Skeletal muscle cell (primary cell): ENCODE data around the gene CD48.

Source experiments
- DNase-seq: peaks from one replicate; pipeline ENCODE4 v3.0.0-alpha.2; 2010; ENCODE audit warnings: low read depth
- H3K4me3 ChIP-seq: 2 replicates; pipeline ENCODE4 v1.5.1; 2011; ENCODE audit warnings: low read depth, mild to moderate bottlenecking, control low read depth, low read length, moderate library complexity

The CD48 gene

GRCh38 chr1:160640359-160641123, 71.1 kb downstream of the CD48 start:
- no peak for DNase-seq
- H3K4me3 ChIP-seq = no peak overlapping the region

- no peak overlapping the region for H3K4me3 ChIP-seq
- DNase-seq = no peak
These were observed 72.0 kb downstream of the CD48 start for GRCh38 chr1:160639652-160640051.

DNA sequence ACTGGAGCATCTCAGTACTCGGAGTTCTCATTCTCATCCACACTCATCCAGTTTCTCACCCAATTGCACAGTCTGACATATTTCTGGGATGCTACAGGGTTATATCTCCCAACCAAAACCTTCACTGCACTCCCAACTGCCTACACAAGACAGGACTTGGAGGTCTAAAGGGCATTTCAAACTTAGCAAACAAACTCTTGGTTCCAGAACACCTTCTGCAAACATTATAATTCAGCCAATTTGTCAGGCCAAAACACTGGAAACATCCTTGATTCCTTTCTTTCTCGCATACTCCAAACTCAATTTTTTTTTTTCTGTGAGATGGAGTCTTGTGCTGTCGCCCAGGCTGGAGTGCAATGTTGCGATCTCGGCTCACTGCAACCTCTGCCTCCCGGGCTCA, 72.7 kb downstream of the CD48 start:
- no peak overlapping the region for H3K4me3 ChIP-seq
- no peak for DNase-seq

DNA sequence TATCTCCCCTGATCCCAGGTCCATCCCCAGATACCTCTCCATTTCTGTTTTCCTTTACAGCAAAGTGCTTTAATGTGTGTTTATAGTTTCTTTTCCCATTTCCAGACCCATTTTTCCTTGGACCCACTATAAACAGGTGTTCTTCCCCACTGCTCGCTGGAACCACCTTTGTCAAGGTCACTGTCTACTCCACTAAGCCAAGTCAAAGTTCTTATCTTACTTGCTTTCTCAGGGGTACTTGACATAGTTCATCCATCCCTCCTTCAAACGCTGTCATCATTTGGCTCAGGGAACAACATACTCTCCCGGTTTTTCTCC, 73.1 kb downstream of the CD48 start:
- no peak overlapping the region for H3K4me3 ChIP-seq
- no peak for DNase-seq

GRCh38 chr1:160637821-160638539, 73.6 kb downstream of the CD48 start:
- no peak overlapping the region for H3K4me3 ChIP-seq
- no peak for DNase-seq

DNA sequence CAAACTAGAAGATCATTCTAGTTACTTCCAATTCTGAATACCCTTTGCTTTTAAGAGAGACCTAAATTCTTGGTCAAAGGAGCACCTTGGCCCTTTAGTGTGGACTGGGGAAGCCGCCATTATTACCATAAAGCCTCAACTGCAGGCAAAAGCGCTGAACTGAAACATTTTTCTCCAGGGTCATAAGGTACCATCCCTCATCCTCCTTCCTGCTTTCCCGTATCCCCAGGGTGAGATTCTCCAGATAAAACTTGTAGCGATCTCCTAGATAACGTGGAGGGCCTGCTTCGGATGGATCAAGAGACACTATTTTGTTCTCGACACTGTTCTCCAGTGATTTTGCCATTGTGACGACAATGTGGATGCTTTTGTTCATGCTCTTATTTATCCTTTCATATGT, 74.6 kb downstream of the CD48 start:
- no peak for DNase-seq

DNA sequence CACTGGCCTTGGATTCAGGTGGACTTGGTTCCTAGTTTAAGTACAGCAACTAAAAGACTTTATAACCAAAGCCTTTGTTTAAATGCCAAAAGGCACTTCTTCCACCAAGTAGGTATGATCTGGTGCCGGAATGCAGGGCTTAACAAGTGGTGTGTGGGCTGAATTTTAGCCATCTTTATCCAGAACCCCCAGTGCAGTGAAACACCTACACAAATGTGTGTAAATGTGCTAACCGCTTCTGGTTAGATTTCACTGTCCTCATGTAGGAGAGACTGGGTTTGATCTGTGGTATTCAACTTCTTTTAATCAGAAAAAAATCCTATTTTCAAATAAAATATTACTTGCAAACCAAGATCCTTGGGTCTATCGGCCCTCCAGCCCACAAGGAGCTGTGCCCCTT, 75.1 kb downstream of the CD48 start:
- no peak for DNase-seq
- no peak overlapping the region for H3K4me3 ChIP-seq

More for the DNA sequence above, 74.6 kb downstream of the CD48 start:
- H3K4me3 ChIP-seq = no peak overlapping the region

GRCh38 chr1:160636076-160636475, 75.5 kb downstream of the CD48 start:
- DNase-seq = no peak
- H3K4me3 ChIP-seq = no peak overlapping the region

- DNase-seq = no peak
- no peak overlapping the region for H3K4me3 ChIP-seq
These were observed 76.8 kb downstream of the CD48 start for GRCh38 chr1:160634543-160635491.

DNA sequence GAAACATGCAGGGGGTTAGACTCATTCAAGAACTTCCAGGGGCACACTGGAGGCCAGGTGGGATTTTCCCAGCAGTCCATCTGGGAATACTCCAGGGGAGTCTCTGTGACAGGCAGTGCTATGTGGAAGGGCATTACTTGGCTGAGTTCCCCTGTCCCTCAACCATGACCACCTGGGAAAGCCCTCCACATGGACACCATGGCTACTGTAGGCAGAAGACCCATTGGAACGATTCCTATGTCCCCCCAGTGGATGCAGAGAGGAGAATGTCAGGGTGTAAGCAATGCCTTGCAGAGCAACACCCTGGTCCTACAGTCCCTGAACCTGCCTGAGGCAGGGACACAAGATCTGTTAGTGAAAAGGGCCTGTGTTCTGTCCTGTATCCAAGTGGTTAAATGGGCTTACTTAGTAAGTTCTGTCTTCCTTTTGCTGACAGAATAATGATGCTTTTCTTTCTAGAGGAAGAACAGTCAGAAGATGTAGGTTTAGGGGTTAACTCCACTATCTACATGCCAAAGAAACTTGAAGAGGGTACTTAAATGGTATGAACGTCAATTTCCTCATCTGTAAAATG, 78.2 kb downstream of the CD48 start:
- no peak for DNase-seq
- H3K4me3 ChIP-seq = no peak overlapping the region

DNA sequence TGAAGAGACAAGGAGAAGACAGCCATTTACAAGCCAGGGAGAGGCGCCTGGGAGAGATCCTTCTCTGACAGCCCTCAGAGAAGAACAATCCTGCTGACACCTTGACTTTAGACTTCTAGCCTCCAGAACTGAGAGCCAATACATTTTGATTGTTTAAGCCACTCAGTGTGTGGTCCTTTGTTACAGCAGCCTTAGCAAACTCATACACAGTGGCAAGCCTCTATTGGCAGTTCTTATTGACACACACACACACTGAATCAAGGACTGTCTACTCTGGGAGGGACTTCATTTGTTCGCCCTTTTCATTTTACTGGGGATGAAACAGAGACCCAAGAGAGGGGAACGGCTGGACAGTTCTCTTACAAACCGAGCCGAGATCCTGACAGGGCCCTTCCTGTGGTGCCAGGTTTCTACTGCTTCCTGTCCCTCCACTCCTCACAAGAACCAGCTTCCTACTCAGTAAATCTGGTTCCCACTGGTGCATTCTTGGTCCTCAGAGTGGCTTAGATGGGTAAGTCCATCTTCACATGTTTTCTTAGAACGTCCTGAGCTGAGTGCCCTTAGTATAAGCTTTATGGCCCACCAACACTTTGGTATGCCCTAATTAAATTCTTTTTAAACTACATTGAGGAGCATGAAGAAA, 79.5 kb downstream of the CD48 start:
- DNase-seq = no peak
- no peak overlapping the region for H3K4me3 ChIP-seq

DNA sequence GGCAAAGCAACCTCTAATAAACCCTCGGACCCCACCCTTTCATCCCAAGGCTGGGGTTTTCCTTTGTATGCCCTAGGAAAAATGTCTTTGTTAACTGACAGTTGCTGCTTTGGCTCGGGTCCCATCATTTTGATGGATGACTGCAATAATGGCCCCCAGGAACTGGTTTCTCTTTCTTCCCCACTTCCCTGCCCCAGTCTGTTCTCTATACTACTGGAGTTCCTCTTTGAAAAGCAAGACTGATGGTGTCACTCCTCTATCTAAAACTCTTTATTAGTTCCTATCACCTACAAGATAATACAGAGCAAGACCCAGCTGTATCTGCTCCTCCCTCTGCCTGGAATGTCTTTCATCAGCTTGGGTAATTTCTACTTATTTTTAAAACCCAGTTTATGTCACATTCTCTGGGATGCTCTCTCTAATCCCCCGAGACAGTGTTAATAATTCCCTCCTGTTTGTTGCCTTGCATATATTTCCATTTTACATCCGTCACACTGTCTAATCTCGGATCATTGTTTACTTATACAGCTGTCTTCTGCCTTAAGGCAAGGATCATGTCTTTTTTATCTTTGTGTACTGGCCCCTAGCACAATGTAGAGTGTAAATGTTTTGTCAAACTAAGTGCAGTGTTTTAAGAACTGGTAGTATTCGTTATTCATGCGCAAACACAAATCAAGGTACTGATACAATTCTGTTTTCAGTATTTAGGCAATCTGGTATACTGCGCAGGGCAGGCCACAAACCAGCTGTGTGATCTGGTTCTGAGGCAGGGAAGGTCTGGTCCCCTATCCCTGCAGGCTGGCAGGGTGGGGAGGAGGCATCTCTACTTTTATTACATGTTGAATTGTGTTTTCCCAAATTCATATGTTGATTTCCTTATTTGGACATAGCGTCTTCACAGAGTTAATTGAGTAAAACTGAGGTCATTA, 80.8 kb downstream of the CD48 start:
- DNase-seq = no peak
- H3K4me3 ChIP-seq = no peak overlapping the region

DNA sequence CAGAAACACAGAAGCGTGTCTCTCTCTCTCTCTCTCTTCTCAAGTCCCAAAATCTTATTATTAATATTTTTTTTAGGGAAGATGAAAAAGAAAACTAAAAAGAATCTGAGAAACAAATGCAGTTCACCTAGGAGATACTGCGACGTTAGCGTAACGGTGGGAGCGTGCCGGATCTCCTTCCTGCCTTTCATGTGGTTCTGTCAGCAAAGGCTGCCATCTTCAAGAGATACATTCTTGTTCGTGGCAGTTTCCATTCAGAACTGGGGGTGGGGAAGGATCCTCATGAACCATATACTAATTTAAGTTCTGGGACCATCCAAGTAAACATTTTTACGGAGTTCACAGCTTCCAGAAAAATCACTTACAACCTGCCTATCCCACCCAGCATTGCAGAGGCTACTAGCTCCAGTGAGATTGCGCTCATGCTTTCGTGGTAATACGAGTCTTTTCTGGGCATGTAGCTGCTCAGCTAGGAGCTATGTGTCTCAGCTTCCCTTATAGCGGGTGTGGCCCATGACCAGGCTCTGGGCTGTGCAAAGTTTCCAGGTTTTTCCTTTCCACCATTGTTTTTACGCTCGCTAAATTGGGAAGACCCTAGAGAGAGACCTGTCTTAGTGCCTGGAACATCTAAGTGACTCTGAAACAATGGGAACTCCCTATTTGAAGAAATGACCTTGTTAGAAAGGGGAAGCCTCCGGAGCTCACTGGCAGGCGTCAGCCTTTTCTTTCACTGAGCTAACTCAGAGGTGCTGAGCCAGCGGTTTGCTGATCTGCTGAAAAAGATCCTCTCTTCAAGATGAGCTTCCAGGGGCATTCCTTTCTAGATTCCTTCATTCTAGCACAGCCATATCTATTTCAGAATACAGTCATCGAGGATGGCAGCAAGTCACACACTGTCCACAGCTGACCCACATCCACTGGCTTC, 82.1 kb downstream of the CD48 start:
- no peak for DNase-seq
- no peak overlapping the region for H3K4me3 ChIP-seq

- no peak overlapping the region for H3K4me3 ChIP-seq
- no peak for DNase-seq
These were observed 82.8 kb downstream of the CD48 start for GRCh38 chr1:160628799-160629263.
